SU-DHL-6 (cell line): ENCODE measurements around the gene KDM2B.

ENCODE experiments used
- CTCF ChIP-seq: fragments of 200-600 bp; sonication (generic); IDR thresholded peaks from one replicate; pipeline ENCODE4 v1.5.1; 2017; ENCODE audit warnings: antibody characterized with exemption, mild to moderate bottlenecking, low read length, moderate library complexity; ENCODE audit not compliant: insufficient read depth, poor library complexity, severe bottlenecking
- EZH2phosphoT487 ChIP-seq: fragments of 200-600 bp; sonication (generic), shearing (Covaris generic); conservative IDR thresholded peaks from 2 replicates; pipeline ENCODE4 v1.6.1; 2018; ENCODE audit warnings: mild to moderate bottlenecking, antibody characterized with exemption, low read length, moderate library complexity, mixed read lengths

GRCh38 chr12:121514184-121514742 lies 66.6 kb downstream of the KDM2B start:
- TF ChIP-seq CTCF (no peak), EZH2phosphoT487 (no peak)
